Measurements from ENCODE around the gene PSIP1.
"Not testable (repeated sequence)": the region's sequence is repeated elsewhere in the genome, so short reads cannot be mapped to it uniquely, and the experiment has no call there.

Gene PSIP1

GRCh38 chr9:15510789-15511575, at the start of gene PSIP1:
Gene PSIP1 (minus strand): TSS chr9:15510970. CDS start chr9:15510188, 782 bp downstream.
- DNase-seq (ENCODE audit: low read depth in 1 of 2, low spot score in 1 of 2), result peak; percentile 71 to 75

- DNase-seq (ENCODE audit: low read depth in 1 of 2, low spot score in 1 of 2), result no peak
These were observed 42.7 kb upstream of the PSIP1 start for GRCh38 chr9:15553528-15553898.

- DNase-seq (ENCODE audit: low read depth in 1 of 2, low spot score in 1 of 2), result peak; percentile 66 to 76
These were observed 42.1 kb upstream of the PSIP1 start, which contains the start of gene CCDC171 for GRCh38 chr9:15552636-15553527. Gene CCDC171 (plus strand): TSS chr9:15553043. CDS start chr9:15564089, 11,046 bp downstream.

- no peak for DNase-seq (ENCODE audit: low read depth in 1 of 2, low spot score in 1 of 2)
These were observed 38.8 kb upstream of the PSIP1 start for GRCh38 chr9:15549611-15550010.

- DNase-seq (ENCODE audit: low read depth in 1 of 2, low spot score in 1 of 2), result no peak
These were observed 32.5 kb upstream of the PSIP1 start for GRCh38 chr9:15543047-15543813.

- no peak for DNase-seq (ENCODE audit: low read depth in 1 of 2, low spot score in 1 of 2)
These were observed 31.9 kb upstream of the PSIP1 start for GRCh38 chr9:15542624-15543023.

GRCh38 chr9:15541872-15542271, 31.1 kb upstream of the PSIP1 start:
- DNase-seq (ENCODE audit: low read depth in 1 of 2, low spot score in 1 of 2), result no peak

- DNase-seq (ENCODE audit: low read depth in 1 of 2, low spot score in 1 of 2), result no peak
These were observed 20.6 kb upstream of the PSIP1 start for GRCh38 chr9:15531380-15531779.

- DNase-seq (ENCODE audit: low read depth in 1 of 2, low spot score in 1 of 2), result no peak
These were observed 19.0 kb upstream of the PSIP1 start for GRCh38 chr9:15529566-15530324.

- not testable (repeated sequence) for DNase-seq (ENCODE audit: low read depth in 1 of 2, low spot score in 1 of 2)
These were observed 16.3 kb upstream of the PSIP1 start for GRCh38 chr9:15527035-15527434.

GRCh38 chr9:15525958-15526357, 15.2 kb upstream of the PSIP1 start:
- DNase-seq (ENCODE audit: low read depth in 1 of 2, low spot score in 1 of 2), result no peak

- no peak for DNase-seq (ENCODE audit: low read depth in 1 of 2, low spot score in 1 of 2)
These were observed 14.2 kb upstream of the PSIP1 start for GRCh38 chr9:15524845-15525455.

- no peak for DNase-seq (ENCODE audit: low read depth in 1 of 2, low spot score in 1 of 2)
These were observed 11.5 kb upstream of the PSIP1 start for GRCh38 chr9:15522130-15522755.

- DNase-seq (ENCODE audit: low read depth in 1 of 2, low spot score in 1 of 2), result no peak
These were observed 10.5 kb upstream of the PSIP1 start for GRCh38 chr9:15521254-15521653.

- no peak for DNase-seq (ENCODE audit: low read depth in 1 of 2, low spot score in 1 of 2)
These were observed 9.1 kb upstream of the PSIP1 start for GRCh38 chr9:15519831-15520230.

GRCh38 chr9:15513335-15513734, 2.6 kb upstream of the PSIP1 start:
- DNase-seq (ENCODE audit: low read depth in 1 of 2, low spot score in 1 of 2), result no peak

GRCh38 chr9:15512889-15513288, 2.1 kb upstream of the PSIP1 start:
- no peak for DNase-seq (ENCODE audit: low read depth in 1 of 2, low spot score in 1 of 2)

GRCh38 chr9:15512204-15512603, 1.4 kb upstream of the PSIP1 start:
- DNase-seq (ENCODE audit: low read depth in 1 of 2, low spot score in 1 of 2), result no peak

GRCh38 chr9:15509931-15510788, 610 bp downstream of the PSIP1 start:
- peak; percentile 32 to 45 for DNase-seq (ENCODE audit: low read depth in 1 of 2, low spot score in 1 of 2)

Measured in stimulated activated CD4-positive, alpha-beta T cell treated with anti-CD3 and anti-CD28 coated beads, Interleukin-15, amount 100 ng/mL, for 1 hour (primary cell).